ENCODE results near the gene BCKDHA.
"Not testable (repeated sequence)": the region's sequence is repeated elsewhere in the genome, so short reads cannot be mapped to it uniquely, and the experiment has no call there.

The BCKDHA gene

DNA sequence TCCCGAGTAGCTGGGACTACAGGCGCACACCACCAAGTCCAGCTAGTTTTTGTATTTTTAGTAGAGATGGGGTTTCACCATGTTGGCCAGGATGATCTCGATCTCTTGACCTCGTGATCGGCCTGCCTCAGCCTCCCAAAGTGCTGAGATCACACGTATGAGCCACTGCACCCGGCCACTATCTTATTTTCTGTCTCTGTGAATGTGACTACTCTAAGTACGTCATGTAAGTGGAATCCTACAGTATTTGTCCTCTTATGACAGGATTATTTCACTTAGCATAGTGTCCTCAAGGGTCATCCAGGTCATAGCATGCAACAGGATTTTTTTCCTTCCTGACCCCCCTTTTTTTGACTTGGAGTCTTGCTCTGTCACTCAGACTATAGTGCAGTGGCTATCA lies 26.1 kb upstream of the BCKDHA start:
- TF ChIP-seq TAF1 (IDR thresholded peaks at IDR 0.05; ENCODE audit: borderline replicate concordance, low read depth, low read length) (no peak), POLR2AphosphoS5 (IDR thresholded peaks at IDR 0.05; ENCODE audit: low read depth, low read length) (no peak), POLR2A (IDR thresholded peaks at IDR 0.05; ENCODE audit: low read depth, low read length) (no peak)
- DNase-seq (ENCODE audit: insufficient read length) (no peak), FAIRE-seq (no peak)

- TF ChIP-seq TAF1 (IDR thresholded peaks at IDR 0.05; ENCODE audit: borderline replicate concordance, low read depth, low read length) (no peak), POLR2A (IDR thresholded peaks at IDR 0.05; ENCODE audit: low read depth, low read length) (no peak)
- FAIRE-seq (no peak), DNase-seq (ENCODE audit: insufficient read length) (no peak)
Measured at GRCh38 chr19:41372501-41372900, 25.1 kb upstream of the BCKDHA start.

DNA sequence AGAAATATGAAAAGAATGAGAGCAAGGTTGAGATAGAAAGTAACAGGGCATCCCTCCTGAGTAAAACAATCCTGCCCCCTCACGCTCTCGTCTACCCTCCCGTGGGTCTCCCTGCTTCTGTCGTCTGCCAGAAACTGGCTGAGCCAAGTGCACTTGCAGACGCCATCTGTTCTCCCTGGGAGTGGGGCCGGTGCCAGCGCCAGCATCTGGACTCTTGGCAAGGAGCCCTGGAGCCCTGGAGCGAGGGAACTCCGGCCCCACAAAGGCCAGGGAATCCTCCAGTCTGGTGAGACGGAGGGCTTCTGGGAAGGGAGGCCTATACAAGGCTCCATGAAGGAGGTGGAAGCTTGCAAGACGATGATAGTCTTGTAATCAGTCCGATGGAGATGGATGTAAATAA lies 23.6 kb upstream of the BCKDHA start:
- no peak for DNase-seq (ENCODE audit: insufficient read length)
- TF ChIP-seq TAF1 (IDR thresholded peaks at IDR 0.05; ENCODE audit: borderline replicate concordance, low read depth, low read length) = no peak
- no peak for TF ChIP-seq POLR2AphosphoS5 (IDR thresholded peaks at IDR 0.05; ENCODE audit: low read depth, low read length)
- no peak for TF ChIP-seq POLR2A (IDR thresholded peaks at IDR 0.05; ENCODE audit: low read depth, low read length)
- FAIRE-seq = no peak

GRCh38 chr19:41376241-41376997 lies 21.2 kb upstream of the BCKDHA start, which contains the start of gene TMEM91:
TMEM91 (plus strand) TSS chr19:41376533; CDS start chr19:41378310, 1,777 bp downstream.
- FAIRE-seq (no peak), DNase-seq (ENCODE audit: insufficient read length) (no peak)
- no peak for TF ChIP-seq POLR2AphosphoS5 (IDR thresholded peaks at IDR 0.05; ENCODE audit: low read depth, low read length)
- no peak for TF ChIP-seq POLR2A (IDR thresholded peaks at IDR 0.05; ENCODE audit: low read depth, low read length)
- TF ChIP-seq TAF1 (IDR thresholded peaks at IDR 0.05; ENCODE audit: borderline replicate concordance, low read depth, low read length) = no peak

DNA sequence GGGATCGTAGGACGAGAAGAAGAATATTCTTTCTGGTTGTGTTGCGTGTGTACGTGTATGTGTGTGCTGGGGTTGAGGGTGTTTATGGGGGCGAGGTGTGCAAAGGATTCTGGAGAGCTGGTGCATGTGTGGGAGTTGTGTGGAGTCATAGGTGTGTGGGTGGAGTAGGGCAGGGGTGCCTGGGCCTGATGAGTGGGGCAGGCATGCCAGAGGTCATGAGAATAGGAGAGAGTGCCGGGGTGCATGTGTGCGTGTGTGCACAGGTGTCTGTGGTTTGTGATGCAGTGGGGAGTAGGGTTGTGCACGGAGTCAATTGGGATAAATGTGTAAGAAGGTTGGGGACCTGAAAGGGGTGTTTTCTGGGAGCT lies 20.6 kb upstream of the BCKDHA start:
- DNase-seq (ENCODE audit: insufficient read length) = no peak
- no peak for FAIRE-seq
- TF ChIP-seq TAF1 (IDR thresholded peaks at IDR 0.05; ENCODE audit: borderline replicate concordance, low read depth, low read length) (no peak), POLR2AphosphoS5 (IDR thresholded peaks at IDR 0.05; ENCODE audit: low read depth, low read length) (no peak), POLR2A (IDR thresholded peaks at IDR 0.05; ENCODE audit: low read depth, low read length) (no peak)

GRCh38 chr19:41377977-41378709 lies 19.5 kb upstream of the BCKDHA start:
- no peak for TF ChIP-seq TAF1 (IDR thresholded peaks at IDR 0.05; ENCODE audit: borderline replicate concordance, low read depth, low read length)
- TF ChIP-seq POLR2A (IDR thresholded peaks at IDR 0.05; ENCODE audit: low read depth, low read length) = no peak
- TF ChIP-seq POLR2AphosphoS5 (IDR thresholded peaks at IDR 0.05; ENCODE audit: low read depth, low read length) = no peak
- no peak for FAIRE-seq
- peak; percentile 48 for DNase-seq (ENCODE audit: insufficient read length)

- not testable (repeated sequence) for FAIRE-seq; DNase-seq (ENCODE audit: insufficient read length)
Measured at GRCh38 chr19:41381536-41381935, 16.1 kb upstream of the BCKDHA start.

- no peak for DNase-seq (ENCODE audit: insufficient read length)
- TF ChIP-seq TAF1 (IDR thresholded peaks at IDR 0.05; ENCODE audit: borderline replicate concordance, low read depth, low read length) = no peak
- no peak for TF ChIP-seq POLR2A (IDR thresholded peaks at IDR 0.05; ENCODE audit: low read depth, low read length)
- no peak for TF ChIP-seq POLR2AphosphoS5 (IDR thresholded peaks at IDR 0.05; ENCODE audit: low read depth, low read length)
- no peak for FAIRE-seq
Measured at GRCh38 chr19:41384351-41384750, 13.3 kb upstream of the BCKDHA start.

DNA sequence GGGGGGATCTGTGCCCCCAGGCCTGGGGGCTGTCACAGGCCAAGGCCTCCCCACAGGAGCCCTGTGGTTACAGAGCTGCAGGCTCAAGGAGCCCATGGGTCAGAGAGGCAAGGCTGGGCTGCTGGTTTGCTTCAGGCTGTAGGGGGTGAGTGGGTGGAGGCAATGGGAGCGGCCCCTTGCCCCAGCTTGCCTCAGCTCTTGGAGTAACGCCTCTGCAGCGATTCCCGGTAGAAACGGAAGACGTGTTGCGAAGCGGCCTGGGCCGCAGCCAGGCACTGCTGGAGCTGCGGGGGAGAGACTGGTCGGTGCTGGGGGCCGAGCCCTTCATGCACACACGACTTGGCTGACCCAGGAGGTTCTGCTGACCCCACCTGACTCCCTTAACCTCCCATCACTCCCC lies 11.2 kb upstream of the BCKDHA start:
- DNase-seq (ENCODE audit: insufficient read length) (no peak), FAIRE-seq (no peak)
- no peak for TF ChIP-seq POLR2A (IDR thresholded peaks at IDR 0.05; ENCODE audit: low read depth, low read length)
- TF ChIP-seq POLR2AphosphoS5 (IDR thresholded peaks at IDR 0.05; ENCODE audit: low read depth, low read length) = no peak
- TF ChIP-seq TAF1 (IDR thresholded peaks at IDR 0.05; ENCODE audit: borderline replicate concordance, low read depth, low read length) = no peak

DNA sequence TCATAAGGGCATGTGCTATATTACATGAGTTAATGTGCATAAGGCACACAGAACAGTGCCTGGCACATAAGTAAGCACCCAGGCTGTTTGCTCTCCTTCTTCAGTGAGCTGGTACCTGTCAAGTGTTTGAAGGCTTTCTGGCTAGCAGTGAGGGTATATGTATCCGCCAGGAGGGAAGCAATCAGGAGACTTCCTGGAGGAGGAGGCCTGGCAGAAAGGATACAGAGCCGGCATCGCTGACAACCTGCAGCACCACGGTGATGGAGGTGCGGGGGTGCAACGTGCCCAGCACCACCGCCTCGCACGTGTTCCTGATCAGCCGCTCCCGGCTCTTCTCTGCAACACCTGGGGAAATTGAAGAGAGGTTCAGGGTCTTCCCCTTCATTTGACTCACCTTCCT lies 6.0 kb upstream of the BCKDHA start:
- no peak for FAIRE-seq
- DNase-seq (ENCODE audit: insufficient read length) = no peak
- TF ChIP-seq POLR2A (IDR thresholded peaks at IDR 0.05; ENCODE audit: low read depth, low read length) = no peak
- TF ChIP-seq POLR2AphosphoS5 (IDR thresholded peaks at IDR 0.05; ENCODE audit: low read depth, low read length) = no peak
- TF ChIP-seq TAF1 (IDR thresholded peaks at IDR 0.05; ENCODE audit: borderline replicate concordance, low read depth, low read length) = no peak

DNA sequence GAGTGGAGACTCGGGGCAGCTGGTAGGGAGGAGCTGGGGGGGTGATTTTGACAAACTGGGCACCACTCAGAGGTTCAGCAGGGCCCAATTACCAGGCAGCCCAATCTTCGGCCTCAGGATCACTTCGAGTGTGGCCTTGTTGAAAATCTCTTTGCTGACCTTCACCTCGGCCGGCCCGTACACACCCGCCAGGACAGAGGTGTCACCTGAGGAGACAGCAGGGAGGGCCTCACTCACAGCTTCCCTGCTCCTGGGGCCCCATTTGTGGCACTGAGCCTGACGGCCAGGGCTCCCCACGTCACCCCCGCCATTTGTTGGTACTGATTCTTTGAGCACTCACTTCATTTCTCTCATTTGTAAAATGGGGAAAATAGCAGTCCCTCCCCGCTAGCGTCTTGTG lies 4.8 kb upstream of the BCKDHA start:
- DNase-seq (ENCODE audit: insufficient read length) = no peak
- no peak for TF ChIP-seq POLR2AphosphoS5 (IDR thresholded peaks at IDR 0.05; ENCODE audit: low read depth, low read length)
- TF ChIP-seq TAF1 (IDR thresholded peaks at IDR 0.05; ENCODE audit: borderline replicate concordance, low read depth, low read length) = no peak
- no peak for TF ChIP-seq POLR2A (IDR thresholded peaks at IDR 0.05; ENCODE audit: low read depth, low read length)
- no peak for FAIRE-seq

DNA sequence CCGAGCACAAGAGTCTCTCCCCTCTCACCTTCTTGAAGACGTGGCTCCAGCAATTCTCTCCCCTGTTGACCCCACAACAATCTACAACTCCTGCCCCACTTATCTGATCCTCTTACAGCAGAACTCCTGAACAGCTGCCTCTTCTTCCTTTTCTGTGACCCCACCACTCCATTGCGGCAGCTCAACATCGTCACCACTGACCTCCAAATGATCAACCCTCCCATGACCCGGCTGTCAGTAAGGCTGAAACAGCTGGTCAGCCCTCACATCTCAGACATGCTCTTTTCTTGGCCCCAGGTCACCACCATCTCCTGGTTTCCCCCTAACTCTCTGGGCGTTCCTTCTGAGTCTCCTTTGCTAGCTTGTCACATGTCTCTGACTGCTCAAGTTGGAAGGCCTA lies 2.3 kb upstream of the BCKDHA start:
- TF ChIP-seq POLR2AphosphoS5 (IDR thresholded peaks at IDR 0.05; ENCODE audit: low read depth, low read length) (no peak), POLR2A (IDR thresholded peaks at IDR 0.05; ENCODE audit: low read depth, low read length) (peak; percentile 29; the same call in 1 of the 2 replicates)
- FAIRE-seq (no peak), DNase-seq (ENCODE audit: insufficient read length) (no peak)

All from GM12892 (cell line).